Urothelium cell line (cell line): ENCODE measurements around the gene IFNE.
"Not testable (repeated sequence)": the region's sequence is repeated elsewhere in the genome, so short reads cannot be mapped to it uniquely, and the experiment has no call there.

ENCODE experiments used
- DNase-seq: peaks from one replicate; pipeline ENCODE4 v3.0.0; 2011; ENCODE audit warnings: low spot score, mixed read lengths
- FAIRE-seq: peaks from 2 replicates; lab custom pipeline; 2011; peaks lifted over from hg19 to GRCh38; lab: Jason Lieb, UNC

The IFNE gene

DNA sequence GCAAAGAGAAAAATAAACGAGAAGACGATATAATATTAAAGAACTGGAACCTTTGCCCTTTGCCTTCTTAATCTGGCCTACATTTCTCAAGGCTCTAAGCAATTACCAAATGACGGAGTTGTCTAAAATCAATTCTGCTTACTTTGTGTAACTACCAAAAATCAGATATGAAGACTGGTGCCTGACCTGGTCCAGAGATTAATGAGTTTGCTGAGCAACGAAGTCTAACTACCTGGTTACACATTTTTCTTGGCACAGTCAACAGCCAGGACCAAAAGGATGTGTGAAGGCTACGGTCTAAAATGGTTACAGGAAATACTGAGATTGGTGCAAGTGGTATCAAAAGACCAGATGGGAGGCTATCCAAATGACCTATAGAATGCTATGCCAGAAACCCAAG lies 17.8 kb upstream of the IFNE start:
- FAIRE-seq (no peak), DNase-seq (no peak)

DNA sequence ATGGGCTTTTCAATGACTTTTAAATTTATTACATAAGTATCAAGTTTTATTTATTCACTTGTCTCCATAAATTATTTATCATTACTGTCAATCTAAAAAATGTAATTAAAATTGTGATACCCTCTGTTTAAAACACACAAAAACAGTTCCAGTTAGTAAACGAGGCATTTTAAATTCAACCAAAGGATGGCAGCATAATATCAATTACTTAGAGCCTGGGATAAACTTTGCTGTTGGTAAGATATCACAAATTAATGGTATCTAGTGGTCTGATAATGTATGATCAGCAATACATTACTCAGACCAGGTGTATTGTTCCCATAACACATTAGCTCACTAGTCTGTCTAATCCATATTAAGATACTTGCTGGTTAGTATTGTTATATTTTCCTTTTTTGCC lies 9.6 kb upstream of the IFNE start:
- no peak for FAIRE-seq
- no peak for DNase-seq

DNA sequence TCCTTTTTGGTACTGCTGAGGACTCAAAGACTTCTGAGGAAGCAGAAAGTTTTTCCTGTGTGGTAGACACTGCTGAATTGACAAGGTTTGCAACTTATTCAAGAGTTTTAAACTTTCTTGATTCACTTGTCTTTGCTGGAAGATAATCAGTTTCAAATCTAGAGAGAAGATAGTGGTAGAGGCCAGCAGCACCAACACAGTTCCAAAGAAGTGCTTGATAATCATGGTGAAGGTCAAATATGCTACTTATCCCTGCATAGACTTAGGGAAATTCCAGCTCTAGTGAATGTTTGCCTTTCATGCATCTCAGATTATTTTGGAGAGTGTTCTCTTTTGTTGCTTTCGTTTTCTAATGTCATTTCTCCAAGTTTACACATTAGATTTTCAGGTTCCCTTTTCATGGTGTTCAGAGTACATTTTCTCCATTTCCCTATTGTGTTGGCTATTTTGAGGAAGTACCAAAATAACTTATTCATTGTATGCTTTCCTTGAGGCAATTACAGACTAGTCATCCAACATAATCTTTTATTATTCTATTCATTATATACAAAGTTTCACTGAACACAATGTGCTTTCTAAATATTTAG lies 550 bp downstream of the IFNE start:
- DNase-seq (no peak), FAIRE-seq (no peak)

DNA sequence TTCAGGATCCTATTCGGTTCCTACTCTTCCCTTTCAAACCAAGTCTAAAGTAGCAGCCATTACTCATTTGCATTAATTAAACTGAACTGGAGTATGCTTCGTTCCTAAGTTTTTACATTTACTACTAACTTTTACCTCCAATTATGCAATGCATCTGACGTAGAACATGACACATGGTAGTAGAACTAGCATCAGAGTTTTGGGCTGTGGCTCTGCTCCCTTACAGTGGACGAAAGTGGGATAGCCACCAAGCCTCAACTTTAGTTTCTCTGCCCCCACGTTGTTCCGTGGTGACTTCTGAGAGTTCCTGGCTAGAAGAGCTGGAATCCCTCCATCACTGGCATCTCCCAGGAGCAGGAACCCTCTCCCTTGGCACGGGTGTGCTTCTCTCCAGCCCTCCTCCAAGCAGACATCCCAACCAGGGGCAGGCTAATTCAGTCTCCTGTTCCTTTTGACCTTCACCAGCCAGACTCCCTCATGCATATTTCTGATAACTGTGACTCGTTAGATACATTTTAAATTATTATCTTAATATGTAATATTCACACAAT lies 2.9 kb downstream of the IFNE start:
- DNase-seq (no peak), FAIRE-seq (no peak)

DNA sequence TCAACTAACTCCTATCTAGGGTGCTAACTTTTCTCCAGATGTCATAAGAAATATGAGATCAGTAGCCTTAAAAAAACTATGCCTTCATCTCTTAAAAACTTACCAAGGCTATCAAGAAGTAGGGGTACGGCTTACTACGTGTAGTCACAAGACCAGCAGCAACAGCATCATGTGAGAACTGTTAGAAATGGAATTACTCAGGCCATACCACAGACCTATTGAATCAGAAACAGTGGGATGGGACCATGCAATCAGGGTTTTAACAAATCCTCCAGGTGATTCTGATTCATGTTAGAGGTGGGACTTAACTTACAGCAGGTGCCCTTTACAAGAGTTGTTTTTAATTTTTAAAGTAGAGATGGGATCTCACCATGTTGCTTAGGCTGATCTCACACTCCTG lies 4.6 kb downstream of the IFNE start:
- DNase-seq = no peak
- FAIRE-seq = no peak

DNA sequence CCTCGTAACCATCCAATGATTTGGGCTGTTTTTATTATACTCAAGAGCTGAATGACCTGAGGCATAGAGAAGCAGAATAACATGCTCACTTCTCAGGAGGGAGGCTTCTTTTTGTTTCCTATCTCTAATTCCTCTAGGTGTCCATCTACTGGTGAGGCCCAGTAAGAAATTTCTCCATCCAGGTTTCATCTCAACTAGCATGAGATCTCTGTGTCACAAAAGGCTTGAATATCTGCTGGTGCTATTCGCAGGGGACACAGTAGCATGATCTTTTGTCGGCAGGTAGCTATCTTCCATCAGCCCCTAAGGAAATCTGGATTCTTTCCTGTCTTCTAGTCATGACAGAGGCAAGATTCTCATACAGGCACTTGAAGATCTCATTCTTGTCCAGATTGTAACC lies 8.9 kb downstream of the IFNE start:
- no peak for FAIRE-seq

DNA sequence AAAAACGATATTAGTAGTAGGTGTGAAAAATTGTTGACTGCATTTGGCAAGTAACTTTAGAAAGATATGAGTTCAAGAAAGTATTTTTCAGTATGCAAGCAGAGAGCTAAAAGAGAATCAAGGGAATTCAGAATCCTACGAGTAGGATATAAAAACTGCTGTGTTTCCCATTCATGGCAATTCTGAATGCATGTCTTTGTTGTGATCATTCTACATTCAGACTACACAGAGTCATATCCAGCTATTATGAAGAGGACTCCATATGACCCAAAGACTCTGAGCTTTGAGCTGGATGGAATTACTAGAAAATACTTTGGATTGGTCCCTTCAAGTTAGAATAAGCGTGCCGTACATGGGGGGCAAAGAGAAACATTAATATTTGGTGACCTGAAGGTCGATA lies 12.0 kb downstream of the IFNE start:
- FAIRE-seq (no peak), DNase-seq (no peak)

More for the DNA sequence above, 8.9 kb downstream of the IFNE start:
- no peak for DNase-seq

DNA sequence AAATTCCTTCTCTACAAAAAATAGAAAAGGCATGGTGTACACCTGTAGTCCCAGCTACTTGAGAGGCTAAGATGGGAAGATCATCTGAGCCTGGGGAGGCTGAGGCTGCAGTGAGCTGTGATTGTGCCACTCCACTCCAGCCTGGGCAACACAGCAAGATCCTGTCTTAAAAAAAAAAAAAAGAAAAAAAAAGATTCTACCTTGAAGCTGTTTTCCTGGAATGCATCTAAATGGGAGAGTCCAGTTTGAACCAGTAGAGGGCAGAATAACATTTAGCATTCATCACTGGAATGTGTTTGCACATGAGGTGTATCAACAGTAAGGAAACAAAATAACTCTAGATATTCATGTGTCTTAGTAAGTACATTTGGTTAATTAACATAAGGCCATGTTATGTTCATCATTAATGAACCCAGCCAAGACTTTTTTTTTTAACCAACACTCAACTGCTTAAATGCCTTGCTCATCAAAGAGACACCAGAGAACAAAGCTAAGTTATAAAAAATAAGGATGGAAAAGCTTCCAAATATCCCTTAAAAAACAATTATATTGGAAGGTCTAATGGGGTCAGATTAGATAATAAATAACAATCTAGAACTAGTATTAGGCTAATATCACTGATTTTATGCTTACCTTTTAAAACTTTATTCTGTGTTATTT lies 16.1 kb downstream of the IFNE start:
- FAIRE-seq = no peak
- DNase-seq = peak; percentile 40

DNA sequence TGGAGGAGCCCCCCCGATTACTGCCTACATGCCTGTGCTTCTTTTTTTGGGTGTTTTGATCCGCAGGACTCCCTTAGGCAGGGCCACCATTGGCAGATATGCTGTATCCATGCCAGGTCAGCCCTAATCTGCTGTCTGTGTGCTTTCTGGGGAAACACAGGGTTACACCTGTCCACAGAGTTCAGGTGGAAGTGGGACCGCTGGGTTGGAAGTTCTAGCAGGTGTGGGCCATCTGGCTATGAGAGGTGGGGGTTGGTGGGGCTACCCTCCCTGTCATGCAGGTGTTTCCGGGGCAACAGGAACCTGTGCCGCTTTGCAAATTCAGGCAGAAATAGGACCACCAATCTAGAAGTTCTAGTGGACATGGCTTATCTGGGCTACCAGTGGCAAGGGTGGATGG lies 17.0 kb downstream of the IFNE start:
- FAIRE-seq (no peak), DNase-seq (no peak)

DNA sequence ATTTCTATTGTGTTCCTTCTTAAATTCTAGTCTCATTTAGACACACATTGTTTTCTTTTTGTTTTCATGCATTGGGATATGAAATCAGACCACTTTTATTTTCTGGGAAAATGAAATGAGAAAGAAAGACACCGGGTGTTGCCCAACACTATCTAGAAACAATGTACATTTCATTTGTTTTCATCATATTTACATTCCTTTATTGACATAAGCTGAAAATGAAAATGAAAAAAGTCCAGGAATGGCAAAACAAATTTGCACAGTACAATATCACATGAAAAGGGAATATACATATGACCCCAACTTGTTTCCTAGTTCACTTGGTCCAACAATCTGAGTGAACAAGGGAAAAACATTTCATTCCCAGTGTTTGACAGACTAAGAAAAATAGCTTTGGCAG lies 20.7 kb downstream of the IFNE start:
- no peak for DNase-seq
- no peak for FAIRE-seq

DNA sequence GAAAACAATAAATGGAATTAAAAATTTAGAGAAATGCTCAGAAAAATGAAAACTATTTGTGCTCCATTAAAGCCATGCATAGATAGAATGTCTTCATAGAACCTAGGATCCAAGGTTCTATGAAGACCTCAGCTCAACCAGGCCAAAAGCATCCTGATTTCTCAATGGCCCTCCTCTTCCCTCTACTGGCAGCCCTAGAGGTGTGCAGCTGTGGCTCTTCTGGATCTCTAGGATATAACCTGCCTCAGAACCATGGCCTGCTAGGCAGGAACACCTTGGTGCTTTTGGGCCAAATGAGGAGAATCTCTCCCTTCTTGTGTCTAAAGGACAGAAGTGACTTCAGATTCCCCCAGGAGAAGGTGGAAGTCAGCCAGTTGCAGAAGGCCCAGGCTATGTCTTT lies 26.8 kb downstream of the IFNE start:
- DNase-seq (peak; percentile 32), FAIRE-seq (no peak)

DNA sequence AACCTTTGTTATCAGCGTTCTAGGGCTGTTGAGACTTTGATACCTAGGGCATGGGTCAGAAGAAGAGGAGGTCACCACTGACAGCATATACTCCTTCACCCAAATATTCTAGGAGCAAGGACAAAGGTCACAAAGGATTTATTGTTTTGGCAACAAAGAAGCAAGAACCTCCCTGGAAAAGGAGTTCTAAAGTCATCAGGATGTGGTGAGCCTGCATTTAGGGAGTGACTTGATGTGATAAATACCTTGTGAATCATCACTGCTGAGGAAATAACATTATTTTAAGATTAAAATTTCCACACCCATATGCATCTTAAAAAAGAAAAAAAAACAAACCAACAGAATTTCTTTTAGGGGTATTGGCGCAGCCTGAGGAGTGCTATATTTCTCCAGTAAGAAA lies 28.0 kb downstream of the IFNE start:
- FAIRE-seq = no peak
- DNase-seq = peak; percentile 17

DNA sequence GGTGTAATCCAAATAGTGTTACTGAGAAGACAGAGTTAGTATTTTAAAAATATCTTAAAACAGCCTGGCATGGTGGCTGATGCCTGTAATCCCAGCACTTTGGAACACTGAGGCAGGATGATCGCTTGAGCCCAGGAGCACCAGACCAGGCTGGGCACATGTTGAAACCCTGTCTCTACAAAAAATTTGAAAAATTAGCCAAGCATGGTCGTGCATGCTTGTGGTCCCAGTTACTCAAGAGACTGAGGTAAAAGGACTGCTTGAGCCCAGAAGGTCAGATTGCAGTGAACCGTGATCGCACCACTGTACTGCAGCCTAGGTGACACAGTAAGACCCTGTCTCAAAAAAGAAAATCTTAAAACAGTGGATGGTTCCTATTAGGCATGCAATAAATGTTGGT lies 29.4 kb downstream of the IFNE start:
- DNase-seq = no peak
- FAIRE-seq = no peak

DNA sequence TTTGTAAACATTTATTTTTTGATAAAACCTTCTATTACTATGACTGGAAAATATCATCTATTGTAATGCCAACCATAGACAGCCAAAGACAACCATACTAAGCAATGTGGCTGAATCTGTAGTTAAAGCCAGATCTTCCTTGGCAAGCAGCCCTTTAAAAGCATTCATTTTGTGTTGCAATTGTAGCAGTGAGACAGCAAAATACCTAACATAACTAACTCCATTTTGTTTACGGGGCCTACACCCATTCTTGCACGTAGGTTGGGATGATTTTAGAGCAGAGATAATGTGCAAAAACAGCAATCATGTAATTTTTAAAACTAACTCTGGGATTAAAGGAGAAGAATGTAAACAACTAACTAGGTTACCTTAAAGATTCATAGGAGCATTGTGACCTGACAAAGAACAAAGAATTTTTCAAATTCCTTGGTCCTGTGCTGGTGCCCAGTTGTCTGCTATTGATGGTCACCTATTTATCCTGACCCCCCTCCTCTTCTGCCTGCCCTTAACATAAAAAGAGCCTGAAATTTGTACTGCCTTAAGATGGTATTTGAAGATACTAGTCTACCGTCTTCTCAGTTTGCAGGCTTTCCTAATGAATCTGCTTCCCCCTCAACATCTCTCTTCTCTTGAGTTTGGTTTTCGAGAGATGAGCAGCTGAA lies 31.2 kb downstream of the IFNE start:
- no peak for DNase-seq
- FAIRE-seq = no peak

DNA sequence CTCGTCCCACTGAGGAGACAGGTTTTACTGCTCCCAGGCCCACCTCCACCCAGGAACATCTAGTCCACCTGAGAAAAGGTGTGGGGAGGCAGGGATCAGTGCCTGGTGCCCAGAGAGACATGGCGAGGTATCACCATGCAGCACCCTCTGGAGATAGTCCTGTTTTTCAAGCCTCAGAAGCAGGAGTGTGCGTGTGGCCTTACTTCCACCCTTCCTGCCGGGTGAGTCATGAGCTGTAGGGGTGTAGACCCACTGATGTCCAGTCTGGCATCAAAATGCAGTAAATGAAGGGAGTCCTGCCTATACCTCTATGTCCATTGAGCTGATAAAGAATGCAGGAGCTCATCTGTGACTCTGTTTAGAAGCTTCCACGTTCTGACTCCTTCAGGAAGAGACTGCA lies 32.8 kb downstream of the IFNE start:
- FAIRE-seq, DNase-seq: not testable (repeated sequence)

DNA sequence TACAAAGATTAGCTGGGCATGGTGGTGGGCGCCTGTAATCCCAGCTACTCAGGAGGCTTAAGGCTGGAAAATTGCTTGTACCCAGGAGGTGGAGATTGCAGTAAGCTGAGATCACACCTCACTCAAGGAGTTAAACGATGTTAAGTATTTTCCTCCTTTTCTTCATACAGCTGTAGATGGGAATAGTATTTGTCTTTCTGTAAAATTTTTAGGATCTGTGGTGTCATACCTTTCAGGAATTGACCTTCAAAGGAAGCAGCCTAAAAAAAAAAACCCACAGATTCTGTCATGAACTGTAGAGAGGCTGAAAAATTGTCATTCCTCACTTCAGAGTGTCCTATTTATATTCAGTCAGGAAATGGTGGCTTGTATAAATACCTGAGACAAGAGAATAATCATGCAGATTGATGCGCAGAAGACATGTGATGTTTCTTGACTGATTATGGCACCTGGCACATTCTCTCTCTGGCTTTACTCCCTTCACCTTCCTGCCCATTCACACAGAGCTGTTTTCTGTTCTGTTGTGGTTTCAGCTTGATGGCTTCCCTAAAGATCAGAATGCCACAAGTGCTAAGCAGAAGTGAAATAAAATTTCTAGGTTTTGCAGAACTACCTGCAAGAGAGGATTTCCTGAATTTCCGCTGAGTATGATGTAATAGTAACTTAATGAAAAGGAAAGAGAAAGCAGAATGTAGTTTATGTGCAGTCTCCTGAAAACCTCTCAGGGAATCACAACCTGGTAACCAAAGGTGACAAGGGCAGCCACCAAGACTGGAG lies 38.1 kb downstream of the IFNE start:
- no peak for FAIRE-seq
- no peak for DNase-seq

DNA sequence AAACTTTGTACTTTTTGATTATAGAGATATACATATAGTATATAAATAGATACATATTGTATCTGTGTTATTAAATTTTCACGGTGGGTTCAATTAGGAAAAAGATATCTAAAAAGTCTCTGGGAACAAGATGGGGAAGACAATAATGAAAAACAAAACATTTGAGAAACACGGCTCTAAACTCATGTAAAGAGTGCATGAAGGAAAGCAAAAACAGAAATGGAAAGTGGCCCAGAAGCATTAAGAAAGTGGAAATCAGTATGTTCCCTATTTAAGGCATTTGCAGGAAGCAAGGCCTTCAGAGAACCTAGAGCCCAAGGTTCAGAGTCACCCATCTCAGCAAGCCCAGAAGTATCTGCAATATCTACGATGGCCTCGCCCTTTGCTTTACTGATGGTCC lies 42.0 kb downstream of the IFNE start, which contains the start of gene IFNA1:
Gene IFNA1 (plus strand): TSS at position 301 of the 400 bp plus-strand sequence. CDS start 69 bp downstream, at position 370.
- FAIRE-seq = no peak
- no peak for DNase-seq

DNA sequence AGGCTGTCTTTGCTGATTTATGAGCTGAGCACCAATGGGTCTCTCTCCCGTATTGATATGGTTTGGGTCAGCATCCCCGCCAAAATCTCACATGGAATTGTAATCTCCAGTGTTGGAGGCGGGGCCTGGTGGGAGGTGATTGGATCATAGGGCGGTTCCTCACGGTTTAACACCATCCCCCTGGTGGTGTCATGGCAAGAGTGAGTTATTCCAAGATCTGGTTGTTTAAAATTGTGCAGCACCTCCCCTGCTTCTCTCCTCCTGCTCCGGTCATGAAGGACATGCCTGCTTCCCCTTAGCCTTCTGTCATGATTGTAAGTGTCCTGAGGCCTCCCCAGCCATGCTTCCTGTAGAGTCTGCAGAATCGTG lies 47.1 kb downstream of the IFNE start:
- FAIRE-seq, DNase-seq: not testable (repeated sequence)

DNA sequence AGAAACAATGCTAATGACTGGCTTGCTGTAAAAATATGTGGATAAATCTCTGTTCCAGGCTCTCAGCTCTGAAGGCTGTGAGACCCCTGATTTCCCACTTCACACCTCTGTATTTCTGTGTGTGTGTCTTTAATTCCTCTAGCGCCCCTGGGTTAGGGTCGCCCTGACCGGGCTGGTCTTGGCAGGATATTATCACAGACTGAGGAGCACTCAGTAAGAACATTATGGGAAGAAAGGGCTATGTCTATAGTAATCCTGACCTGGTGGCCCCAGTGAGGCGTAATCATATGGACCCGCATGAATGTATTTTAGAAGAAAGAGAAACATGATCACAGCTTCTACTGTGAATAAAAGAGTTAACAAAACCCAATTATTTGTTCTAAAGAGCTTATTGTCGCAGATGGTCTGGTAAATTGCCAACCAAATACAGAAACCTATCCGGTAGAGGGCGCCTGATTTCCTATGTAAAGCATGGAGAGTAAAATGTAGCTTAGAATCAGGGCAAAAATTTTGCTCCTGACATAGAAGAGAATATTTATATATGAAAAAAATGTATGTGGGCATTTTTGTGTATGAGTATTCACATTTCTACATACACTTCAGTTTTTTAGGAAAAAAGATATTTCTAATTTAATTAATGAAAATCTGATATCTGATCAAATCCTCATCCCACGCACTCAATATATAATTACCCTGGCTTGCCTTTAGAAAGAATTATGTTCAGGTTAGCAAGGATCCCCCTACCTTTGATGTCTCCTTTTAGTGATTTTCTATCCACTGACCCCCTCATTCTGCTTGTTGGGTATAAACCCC lies 47.7 kb downstream of the IFNE start:
- DNase-seq (peak; percentile 23), FAIRE-seq (no peak)

DNA sequence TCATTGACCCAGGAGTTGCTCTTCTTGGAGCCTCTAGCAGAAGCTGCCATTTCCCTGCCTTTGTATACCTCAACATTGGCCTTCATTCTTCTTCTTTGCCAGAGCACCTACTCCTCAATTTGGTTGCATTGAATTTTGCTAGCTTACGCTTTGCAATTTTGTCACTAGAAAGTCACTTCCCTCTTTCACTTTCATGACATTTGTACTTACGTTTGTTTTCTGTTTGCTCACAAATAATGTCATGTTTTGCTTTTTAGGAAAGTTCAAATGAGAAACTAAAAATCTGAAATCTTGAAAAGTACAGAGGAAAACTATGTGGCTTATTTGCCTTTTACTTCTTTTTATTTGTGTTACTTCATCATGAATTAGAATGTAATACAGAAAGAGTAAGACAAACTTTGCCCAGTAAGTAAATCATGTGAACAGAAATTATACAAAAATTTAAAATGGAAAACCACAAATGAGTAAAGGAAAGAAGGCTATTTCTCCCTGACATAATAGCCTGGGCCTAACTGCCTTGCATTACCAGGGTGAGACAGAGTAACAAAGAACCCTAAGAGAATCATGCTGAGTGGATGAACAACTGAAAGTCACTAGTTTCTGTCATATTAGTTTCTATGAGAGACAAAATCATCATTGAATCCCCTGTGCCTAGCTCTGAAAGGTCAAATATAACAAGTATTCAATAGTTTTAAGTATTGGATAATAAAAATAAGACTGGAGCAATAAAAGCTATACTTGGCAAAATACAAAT lies 49.3 kb downstream of the IFNE start:
- FAIRE-seq = no peak
- no peak for DNase-seq
